GM21529 (cell line): ENCODE measurements around the gene PRM2.

Source experiments
- ATAC-seq: cut with Tn5 transposase; IDR thresholded peaks from one replicate; pipeline ENCODE4 v1.9.1; 2021; ENCODE audit not compliant: unreplicated experiment

PRM2 gene

GRCh38 chr16:11232852-11233726 lies 43.2 kb downstream of the PRM2 start:
- ATAC-seq: peak; percentile 63

- ATAC-seq: no peak
Measured at GRCh38 chr16:11232302-11232851, 43.9 kb downstream of the PRM2 start.

- ATAC-seq: no peak
Measured at GRCh38 chr16:11231367-11231970, 44.8 kb downstream of the PRM2 start.

- ATAC-seq: no peak
Measured at GRCh38 chr16:11229906-11230305, 46.4 kb downstream of the PRM2 start.

- no peak for ATAC-seq
Measured at GRCh38 chr16:11229432-11229831, 46.8 kb downstream of the PRM2 start.

GRCh38 chr16:11225677-11226549 lies 50.4 kb downstream of the PRM2 start:
- no peak for ATAC-seq
